Upper lobe of right lung (tissue), 1 donor: ENCODE measurements around the gene RNF38. TPM values are rescaled to one million over a fixed set of nuclear protein-coding genes. Genes with fewer than 3 reads are reported as not detected.
"Not testable (repeated sequence)": the region's sequence is repeated elsewhere in the genome, so short reads cannot be mapped to it uniquely, and the experiment has no call there.

Experiments
- ATAC-seq: fragments of 200-7000 bp; cut with Tn5 transposase; one replicate; pipeline ENCODE4 v1.9.1; 2020; ENCODE audit warnings: mild to moderate bottlenecking, moderate library complexity
- DNase-seq: peaks from one replicate; pipeline ENCODE4 v3.0.0-alpha.2; 2020
- H3K27ac ChIP-seq: fragments of 200-600 bp; one replicate; pipeline ENCODE4 v1.8.0; 2022
- H3K27me3 ChIP-seq: fragments of 200-600 bp; one replicate; pipeline ENCODE4 v1.8.0; 2022; ENCODE audit warnings: mild to moderate bottlenecking
- H3K36me3 ChIP-seq: fragments of 200-600 bp; one replicate; pipeline ENCODE4 v1.8.0; 2022
- H3K4me1 ChIP-seq: fragments of 200-600 bp; one replicate; pipeline ENCODE4 v1.8.0; 2022
- H3K4me3 ChIP-seq: fragments of 200-600 bp; one replicate; pipeline ENCODE4 v1.8.0; 2022; ENCODE audit warnings: mild to moderate bottlenecking
- H3K9me3 ChIP-seq: fragments of 200-600 bp; one replicate; pipeline ENCODE4 v1.8.0; 2022
- CTCF ChIP-seq: fragments of 200-600 bp; IDR thresholded peaks from one replicate; pipeline ENCODE4 v1.8.0; 2022; ENCODE audit warnings: antibody characterized with exemption
- intact Hi-C: fragments of 100-400 bp; cut with DNase I; formaldehyde crosslinking; loops from one replicate; pipeline ENCODE4 v1.11.0; 2022
- total RNA-seq: library from RNA; stranded (reverse); fragmentation: NEBNext Ultra II Directional; extraction: Animal tissue kit (Norgen Biotek cat#: 25700); gene quantifications from one replicate; pipeline ENCODE4 v1.2.1, GENCODE V29; 2021
- donor health status: DM: no; HTN: yes; CAD: no; lungs with severe emphysema.

Gene RNF38
- total RNA-seq, 1 donor from 2014 or later: 49.7 TPM

GRCh38 chr9:36314740-36315139 lies 85.3 kb downstream of the RNF38 start:
- no peaks in the 10 kb centered on the region for H3K27me3 ChIP-seq
- no peaks in the 10 kb centered on the region for H3K4me1 ChIP-seq
- no peak overlapping the region for H3K4me3 ChIP-seq
- intact Hi-C loops: no loop called here
- DNase-seq (no peak), ATAC-seq (no peak)
- TF ChIP-seq CTCF: no peak
- no peaks in the 10 kb centered on the region for H3K36me3 ChIP-seq
- H3K9me3 ChIP-seq: no peaks in the 10 kb centered on the region
- no peak overlapping the region for H3K27ac ChIP-seq

GRCh38 chr9:36306471-36307306 lies 93.4 kb downstream of the RNF38 start:
- H3K4me1 ChIP-seq: no peaks in the 10 kb centered on the region
- DNase-seq: no peak
- no peaks in the 10 kb centered on the region for H3K27me3 ChIP-seq
- H3K36me3 ChIP-seq: no peaks in the 10 kb centered on the region
- H3K27ac ChIP-seq: no peak overlapping the region
- ATAC-seq: no peak
- H3K9me3 ChIP-seq: no peaks in the 10 kb centered on the region
- no peak for TF ChIP-seq CTCF
- H3K4me3 ChIP-seq: no peak overlapping the region
- intact Hi-C loops: no loop called here

- ATAC-seq, H3K9me3 ChIP-seq, DNase-seq: not testable (repeated sequence)
Observed at GRCh38 chr9:36304366-36304765, 95.7 kb downstream of the RNF38 start.

GRCh38 chr9:36301227-36301626 lies 98.8 kb downstream of the RNF38 start:
- intact Hi-C loops: no loop called here
- H3K4me1 ChIP-seq: no peaks in the 10 kb centered on the region
- DNase-seq: no peak
- H3K9me3 ChIP-seq: no peaks in the 10 kb centered on the region
- ATAC-seq: no peak
- no peaks in the 10 kb centered on the region for H3K36me3 ChIP-seq
- H3K27me3 ChIP-seq: no peaks in the 10 kb centered on the region
- no peak overlapping the region for H3K27ac ChIP-seq
- H3K4me3 ChIP-seq: no peak overlapping the region
- no peak for TF ChIP-seq CTCF

More at GRCh38 chr9:36304366-36304765, 95.7 kb downstream of the RNF38 start:
- H3K36me3 ChIP-seq, H3K4me3 ChIP-seq, H3K27me3 ChIP-seq, H3K27ac ChIP-seq, H3K4me1 ChIP-seq, intact Hi-C loops: not testable (repeated sequence)

- no peaks in the 10 kb centered on the region for H3K4me1 ChIP-seq
- no peaks in the 10 kb centered on the region for H3K9me3 ChIP-seq
- H3K27me3 ChIP-seq: no peaks in the 10 kb centered on the region
- H3K27ac ChIP-seq: no peak overlapping the region
- TF ChIP-seq CTCF: no peak
- no peak overlapping the region for H3K4me3 ChIP-seq
- no peaks in the 10 kb centered on the region for H3K36me3 ChIP-seq
- intact Hi-C loops: no loop called here
- ATAC-seq (no peak), DNase-seq (no peak)
Observed at GRCh38 chr9:36298566-36298965, 101.5 kb downstream of the RNF38 start.

GRCh38 chr9:36297798-36298197 lies 102.3 kb downstream of the RNF38 start:
- H3K9me3 ChIP-seq: no peaks in the 10 kb centered on the region
- ATAC-seq (no peak), DNase-seq (no peak)
- no peak overlapping the region for H3K4me3 ChIP-seq
- no peak overlapping the region for H3K27ac ChIP-seq
- intact Hi-C loops: no loop called here
- H3K4me1 ChIP-seq: no peaks in the 10 kb centered on the region
- H3K36me3 ChIP-seq: no peaks in the 10 kb centered on the region
- no peaks in the 10 kb centered on the region for H3K27me3 ChIP-seq
- no peak for TF ChIP-seq CTCF

- DNase-seq, H3K27ac ChIP-seq, H3K9me3 ChIP-seq, H3K27me3 ChIP-seq, ATAC-seq, H3K4me3 ChIP-seq, H3K36me3 ChIP-seq, intact Hi-C loops, H3K4me1 ChIP-seq: not testable (repeated sequence)
Observed at GRCh38 chr9:36294996-36295395, 105.1 kb downstream of the RNF38 start.
